GM19395 (cell line): ENCODE measurements around the gene DNAJC4.
"Not testable (repeated sequence)": the region's sequence is repeated elsewhere in the genome, so short reads cannot be mapped to it uniquely, and the experiment has no call there.

Experiments used
- ATAC-seq: cut with Tn5 transposase; IDR thresholded peaks from one replicate; pipeline ENCODE4 v1.9.1; 2021; ENCODE audit warnings: mild to moderate bottlenecking, moderate library complexity; ENCODE audit not compliant: unreplicated experiment

Gene DNAJC4

GRCh38 chr11:64243236-64243854 is 13.0 kb downstream of the DNAJC4 start:
- ATAC-seq = no peak

- no peak for ATAC-seq
Measured at GRCh38 chr11:64244107-64244506, 13.8 kb downstream of the DNAJC4 start.

GRCh38 chr11:64244966-64245365 is 14.6 kb downstream of the DNAJC4 start:
- no peak for ATAC-seq

GRCh38 chr11:64245401-64245796 is 15.1 kb downstream of the DNAJC4 start:
- no peak for ATAC-seq

- no peak for ATAC-seq
Measured at GRCh38 chr11:64245797-64246620, 15.7 kb downstream of the DNAJC4 start.

GRCh38 chr11:64246621-64246870 is 16.2 kb downstream of the DNAJC4 start:
- not testable (repeated sequence) for ATAC-seq

GRCh38 chr11:64246871-64247728 is 16.8 kb downstream of the DNAJC4 start, which contains the start of gene PPP1R14B:
Gene PPP1R14B (minus strand): TSS chr11:64246943. CDS start chr11:64246673, 270 bp downstream.
- ATAC-seq = peak; percentile 46

- ATAC-seq = no peak
Measured at GRCh38 chr11:64247729-64248531, 17.6 kb downstream of the DNAJC4 start.

GRCh38 chr11:64248578-64248977 is 18.2 kb downstream of the DNAJC4 start:
- no peak for ATAC-seq

- no peak for ATAC-seq
Measured at GRCh38 chr11:64249038-64249437, 18.7 kb downstream of the DNAJC4 start.

GRCh38 chr11:64249563-64250414 is 19.4 kb downstream of the DNAJC4 start:
- no peak for ATAC-seq

- ATAC-seq = no peak
Measured at GRCh38 chr11:64250415-64251015, 20.2 kb downstream of the DNAJC4 start.

- ATAC-seq = no peak
Measured at GRCh38 chr11:64251016-64251752, 20.8 kb downstream of the DNAJC4 start, which contains the start of gene PLCB3. Gene PLCB3 (plus strand): TSS chr11:64251530. CDS start chr11:64251650, 120 bp downstream.

- ATAC-seq = no peak
Measured at GRCh38 chr11:64251753-64252002, 21.3 kb downstream of the DNAJC4 start.

- ATAC-seq = no peak
Measured at GRCh38 chr11:64252003-64252872, 21.9 kb downstream of the DNAJC4 start.

- ATAC-seq = no peak
Measured at GRCh38 chr11:64253043-64253442, 22.7 kb downstream of the DNAJC4 start.

- ATAC-seq = no peak
Measured at GRCh38 chr11:64253481-64253880, 23.1 kb downstream of the DNAJC4 start.

- ATAC-seq = no peak
Measured at GRCh38 chr11:64254326-64254725, 24.0 kb downstream of the DNAJC4 start.
